ENCODE data around the gene TAF9. TPM values are rescaled to one million over a fixed set of nuclear protein-coding genes. Genes with fewer than 3 reads are reported as not detected.

TAF9 gene
- total RNA-seq, 2 experiments from 2014 or later: 101 to 113 TPM

DNA sequence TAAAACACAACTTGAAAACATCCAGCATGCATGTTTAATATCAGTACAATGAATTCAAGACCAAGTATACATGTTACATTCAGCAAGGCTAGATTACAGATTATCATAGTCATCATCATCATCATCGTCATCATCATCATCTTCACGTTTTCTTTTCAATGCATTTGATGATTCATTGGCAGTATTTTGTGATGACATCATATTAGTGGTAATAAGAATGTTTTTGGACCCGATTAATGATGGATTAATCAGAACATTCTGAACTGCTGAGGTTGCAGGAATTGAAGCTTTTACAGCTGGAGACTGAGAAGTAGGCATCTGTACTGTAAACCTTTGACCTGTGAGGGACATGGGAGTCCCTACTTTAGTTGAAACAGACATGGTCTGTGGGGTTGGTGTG is 4.5 kb downstream of the TAF9 start:
- Histone ChIP-seq H3K36me3 (ENCODE audit: insufficient read depth, low read length) (peaks cover 87% of the 10 kb centered on the region), H2AFZ (ENCODE audit: low read length) (no peak overlapping the region), H3K9me2 (ENCODE audit: insufficient read depth, low read length) (no peaks in the 10 kb centered on the region), H4K20me1 (ENCODE audit: insufficient read depth, low read length) (peaks cover 12% of the 10 kb centered on the region), H3K4me3 (ENCODE audit: low read depth, low read length, poor library complexity, severe bottlenecking) (no peak overlapping the region), H3K27ac (ENCODE audit: low read depth, low read length, poor library complexity, severe bottlenecking) (peak overlapping the region; percentile 2), H3K4me1 (ENCODE audit: insufficient read depth, low read length, poor library complexity, severe bottlenecking) (peaks cover 35% of the 10 kb centered on the region), H3K4me2 (ENCODE audit: low read length) (peak overlapping the region; percentile 8; the same call in 1 of the 2 replicates), H3K9me3 (ENCODE audit: low read length) (no peaks in the 10 kb centered on the region), H3K79me2 (ENCODE audit: insufficient read depth, low read depth, low read length) (peaks cover 78% of the 10 kb centered on the region)
- intact Hi-C loops (cut with micrococcal nuclease; ENCODE audit: unreplicated experiment): no loop called here
- BruUV-seq (replicated peaks): TSS peak; percentile 35
- DNase-seq (ENCODE audit: low spot score): no peak
- ChIA-PET POLR2A (no interaction called here), CTCF (ENCODE audit: unreplicated experiment) (interaction anchor here (0.6 kb wide), 1 partner anchor 18 kb away, joined by 3 read pairs; no protein-coding TSS in a partner anchor)
- TF ChIP-seq, protein P1, sequence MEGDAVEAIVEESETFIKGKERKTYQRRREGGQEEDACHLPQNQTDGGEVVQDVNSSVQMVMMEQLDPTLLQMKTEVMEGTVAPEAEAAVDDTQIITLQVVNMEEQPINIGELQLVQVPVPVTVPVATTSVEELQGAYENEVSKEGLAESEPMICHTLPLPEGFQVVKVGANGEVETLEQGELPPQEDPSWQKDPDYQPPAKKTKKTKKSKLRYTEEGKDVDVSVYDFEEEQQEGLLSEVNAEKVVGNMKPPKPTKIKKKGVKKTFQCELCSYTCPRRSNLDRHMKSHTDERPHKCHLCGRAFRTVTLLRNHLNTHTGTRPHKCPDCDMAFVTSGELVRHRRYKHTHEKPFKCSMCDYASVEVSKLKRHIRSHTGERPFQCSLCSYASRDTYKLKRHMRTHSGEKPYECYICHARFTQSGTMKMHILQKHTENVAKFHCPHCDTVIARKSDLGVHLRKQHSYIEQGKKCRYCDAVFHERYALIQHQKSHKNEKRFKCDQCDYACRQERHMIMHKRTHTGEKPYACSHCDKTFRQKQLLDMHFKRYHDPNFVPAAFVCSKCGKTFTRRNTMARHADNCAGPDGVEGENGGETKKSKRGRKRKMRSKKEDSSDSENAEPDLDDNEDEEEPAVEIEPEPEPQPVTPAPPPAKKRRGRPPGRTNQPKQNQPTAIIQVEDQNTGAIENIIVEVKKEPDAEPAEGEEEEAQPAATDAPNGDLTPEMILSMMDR (conservative IDR thresholded peaks at IDR 0.05; ENCODE audit: low read length): no peak
- no peak for TF ChIP-seq EZH2phosphoT487 (IDR thresholded peaks at IDR 0.05; ENCODE audit: borderline replicate concordance, low read depth, low read length)

DNA sequence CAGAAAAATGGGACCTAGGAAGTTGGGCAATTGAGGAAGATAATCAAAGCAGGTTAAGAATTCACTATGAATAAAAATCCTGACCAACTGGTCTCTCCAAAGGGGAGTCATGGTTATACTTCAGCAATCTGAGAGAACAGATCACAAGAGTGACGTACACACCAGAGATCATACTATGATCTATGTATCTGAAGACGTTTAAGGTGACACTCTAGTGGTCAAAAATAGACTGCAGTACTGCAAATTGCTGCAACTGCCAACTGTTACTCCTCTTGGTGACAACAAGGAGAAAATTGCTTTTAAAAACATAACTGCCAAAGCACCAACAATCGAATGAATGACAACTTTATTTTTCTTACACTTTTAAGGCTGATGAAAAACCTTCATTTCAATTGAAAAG is 4.9 kb downstream of the TAF9 start:
- TF ChIP-seq, protein P1 (conservative IDR thresholded peaks at IDR 0.05; ENCODE audit: low read length): peak; percentile 72
- TF ChIP-seq EZH2phosphoT487 (IDR thresholded peaks at IDR 0.05; ENCODE audit: borderline replicate concordance, low read depth, low read length): no peak
- H3K4me3 ChIP-seq (ENCODE audit: low read depth, low read length, poor library complexity, severe bottlenecking): no peak overlapping the region
- BruUV-seq (replicated peaks): no TSS peak

DNA sequence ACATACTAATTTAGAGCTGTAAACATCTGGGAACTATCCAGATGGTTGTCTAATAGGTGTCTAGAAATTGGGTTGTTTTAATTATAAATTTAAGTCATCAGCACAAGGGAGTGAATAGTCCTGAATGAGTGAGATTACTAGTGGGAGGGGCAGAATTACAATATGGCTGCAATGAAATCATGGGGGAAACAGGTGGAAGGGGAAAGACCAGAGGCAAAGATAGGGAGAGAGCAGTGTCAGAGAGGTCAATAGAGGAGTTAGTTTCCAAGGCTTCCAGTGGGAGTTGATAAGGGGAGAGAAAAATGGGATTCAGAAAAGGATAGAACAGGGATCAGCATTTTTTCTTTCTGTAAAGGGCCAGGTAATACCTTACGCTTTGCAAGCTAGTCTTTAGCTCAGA is 8.9 kb downstream of the TAF9 start:
- intact Hi-C loops (cut with micrococcal nuclease; ENCODE audit: unreplicated experiment): no loop called here
- BruUV-seq (replicated peaks): no TSS peak
- Histone ChIP-seq H4K20me1 (ENCODE audit: insufficient read depth, low read length) (no peaks in the 10 kb centered on the region), H3K27ac (ENCODE audit: low read depth, low read length, poor library complexity, severe bottlenecking) (no peak overlapping the region), H3K79me2 (ENCODE audit: insufficient read depth, low read depth, low read length) (peaks cover 67% of the 10 kb centered on the region), H3K4me2 (ENCODE audit: low read length) (no peak overlapping the region), H3K9me3 (ENCODE audit: low read length) (no peaks in the 10 kb centered on the region), H2AFZ (ENCODE audit: low read length) (no peak overlapping the region), H3K9me2 (ENCODE audit: insufficient read depth, low read length) (no peaks in the 10 kb centered on the region), H3K4me3 (ENCODE audit: low read depth, low read length, poor library complexity, severe bottlenecking) (no peak overlapping the region), H3K36me3 (ENCODE audit: insufficient read depth, low read length) (peaks cover 95% of the 10 kb centered on the region), H3K4me1 (ENCODE audit: insufficient read depth, low read length, poor library complexity, severe bottlenecking) (peaks cover 13% of the 10 kb centered on the region)
- ChIA-PET CTCF (ENCODE audit: unreplicated experiment) (no interaction called here), POLR2A (no interaction called here)
- DNase-seq (ENCODE audit: low spot score): no peak
- TF ChIP-seq, protein P1 (conservative IDR thresholded peaks at IDR 0.05; ENCODE audit: low read length): no peak
- no peak for TF ChIP-seq EZH2phosphoT487 (IDR thresholded peaks at IDR 0.05; ENCODE audit: borderline replicate concordance, low read depth, low read length)

More for the DNA sequence above, 4.9 kb downstream of the TAF9 start:
- H3K36me3 ChIP-seq (ENCODE audit: insufficient read depth, low read length): peaks cover 91% of the 10 kb centered on the region
- H3K9me3 ChIP-seq (ENCODE audit: low read length): no peaks in the 10 kb centered on the region
- peak; percentile 51 for DNase-seq (ENCODE audit: low spot score)
- peak overlapping the region; percentile 8; the same call in 1 of the 2 replicates for H3K4me2 ChIP-seq (ENCODE audit: low read length)
- no peaks in the 10 kb centered on the region for H3K9me2 ChIP-seq (ENCODE audit: insufficient read depth, low read length)
- peaks cover 12% of the 10 kb centered on the region for H4K20me1 ChIP-seq (ENCODE audit: insufficient read depth, low read length)
- intact Hi-C loops (cut with micrococcal nuclease; ENCODE audit: unreplicated experiment): no loop called here
- H3K27ac ChIP-seq (ENCODE audit: low read depth, low read length, poor library complexity, severe bottlenecking): peak overlapping the region; percentile 2
- ChIA-PET POLR2A (no interaction called here), CTCF (ENCODE audit: unreplicated experiment) (no interaction called here)
- H3K4me1 ChIP-seq (ENCODE audit: insufficient read depth, low read length, poor library complexity, severe bottlenecking): peaks cover 35% of the 10 kb centered on the region
- H2AFZ ChIP-seq (ENCODE audit: low read length): no peak overlapping the region
- H3K79me2 ChIP-seq (ENCODE audit: insufficient read depth, low read depth, low read length): peaks cover 82% of the 10 kb centered on the region

Data from OCI-LY7 (cell line).